HG03571 (cell line): ENCODE measurements around the gene ST6GALNAC3.
"Not testable (repeated sequence)": the region's sequence is repeated elsewhere in the genome, so short reads cannot be mapped to it uniquely, and the experiment has no call there.

Source experiments
- ATAC-seq: cut with Tn5 transposase; IDR thresholded peaks from one replicate; pipeline ENCODE4 v1.9.1; 2021; ENCODE audit not compliant: unreplicated experiment

ST6GALNAC3 gene

DNA sequence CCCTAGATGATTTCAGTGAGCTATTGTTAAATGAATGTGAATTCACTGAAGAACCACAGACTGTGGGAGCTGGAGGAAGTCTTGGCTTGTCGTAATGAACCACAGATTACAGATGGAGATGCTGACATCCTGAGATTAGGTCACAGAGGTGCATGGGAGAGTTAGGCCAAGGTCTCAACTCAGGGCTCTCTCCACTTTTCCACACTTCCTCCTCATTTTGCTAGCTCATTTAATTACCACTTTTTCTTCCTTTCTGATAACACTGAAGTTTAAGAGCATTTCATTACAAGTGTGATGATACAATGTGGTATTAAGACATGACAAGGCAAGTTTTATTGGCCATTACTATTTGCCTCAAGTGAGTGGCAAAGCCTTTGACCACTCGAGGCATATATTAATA, 30.8 kb downstream of the ST6GALNAC3 start:
- ATAC-seq, result no peak

DNA sequence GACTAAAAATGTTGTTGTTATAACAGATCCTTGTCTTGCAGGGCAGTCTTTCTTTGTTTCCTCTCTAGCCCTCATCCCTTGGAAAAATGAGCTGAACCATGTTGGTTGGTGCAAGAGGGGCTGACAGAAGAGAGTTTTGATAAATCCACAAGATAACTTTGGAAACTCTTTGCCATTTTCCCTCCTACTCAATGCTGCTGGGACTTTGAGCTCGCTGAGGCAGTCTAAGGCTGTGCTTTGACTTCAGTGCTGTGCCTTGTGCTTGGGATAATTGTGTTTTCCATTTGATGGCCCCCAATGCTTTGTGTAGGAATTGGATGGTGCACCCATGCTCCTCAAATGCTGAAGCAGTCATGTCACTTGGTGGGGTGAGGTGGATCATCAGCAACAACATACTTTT, 31.7 kb downstream of the ST6GALNAC3 start:
- ATAC-seq, result no peak

DNA sequence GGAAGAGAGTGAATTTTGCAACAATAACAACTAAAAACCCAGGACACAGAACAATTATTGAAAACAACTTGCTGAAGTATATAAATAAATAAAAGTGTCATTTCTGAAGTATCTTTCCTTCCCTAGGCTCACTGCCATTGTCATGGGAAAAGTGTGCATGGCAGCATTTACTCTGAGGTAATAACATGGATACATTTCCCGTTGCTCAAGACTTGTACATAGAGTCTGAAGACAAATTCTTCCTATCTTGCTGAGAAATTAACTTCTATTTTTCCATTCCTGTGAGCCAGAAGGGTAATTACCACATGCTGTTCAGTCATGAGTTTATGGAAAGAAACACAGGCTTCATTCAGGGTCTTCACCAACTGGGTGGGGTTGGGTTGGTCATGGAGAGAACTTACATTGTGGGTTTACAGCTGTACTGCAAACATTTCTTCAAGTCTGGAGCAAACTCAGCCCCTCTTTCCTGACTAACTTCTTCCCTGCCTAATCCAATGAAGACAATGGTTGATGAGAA, 32.2 kb downstream of the ST6GALNAC3 start:
- no peak for ATAC-seq

GRCh38 chr1:76109404-76109803, 34.9 kb downstream of the ST6GALNAC3 start:
- ATAC-seq, result no peak

DNA sequence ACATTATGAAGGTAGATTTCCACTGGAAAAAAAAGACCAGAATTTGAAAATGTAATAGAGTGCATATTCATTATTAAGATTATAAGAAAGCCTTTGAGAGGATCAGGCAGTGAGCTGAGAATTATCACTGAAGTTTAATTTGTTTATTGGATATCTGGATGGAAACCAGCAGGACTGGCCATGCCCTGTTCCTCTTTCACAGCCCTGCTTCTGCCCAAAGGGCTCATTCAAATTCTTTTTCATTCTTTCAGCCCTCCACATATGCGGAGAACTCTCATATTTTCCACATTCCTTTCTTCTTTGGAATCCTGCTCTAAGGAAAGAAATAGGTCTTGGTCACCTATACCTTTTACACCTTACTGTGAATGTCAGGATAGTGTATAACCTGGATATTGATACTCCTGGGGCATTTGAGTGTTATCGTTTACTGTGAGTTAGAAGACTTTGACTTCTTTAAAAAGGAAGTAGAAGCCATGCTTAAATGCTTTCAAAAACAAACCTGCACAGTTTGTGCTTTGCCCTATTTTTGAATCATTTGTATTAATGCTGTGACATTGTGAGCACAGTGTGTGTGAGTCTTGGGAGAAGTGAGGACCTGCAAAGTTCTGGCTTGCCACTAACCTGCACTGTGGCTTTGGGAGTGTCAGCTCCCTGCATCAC, 35.5 kb downstream of the ST6GALNAC3 start:
- ATAC-seq, result no peak

GRCh38 chr1:76110666-76111065, 36.1 kb downstream of the ST6GALNAC3 start:
- no peak for ATAC-seq

DNA sequence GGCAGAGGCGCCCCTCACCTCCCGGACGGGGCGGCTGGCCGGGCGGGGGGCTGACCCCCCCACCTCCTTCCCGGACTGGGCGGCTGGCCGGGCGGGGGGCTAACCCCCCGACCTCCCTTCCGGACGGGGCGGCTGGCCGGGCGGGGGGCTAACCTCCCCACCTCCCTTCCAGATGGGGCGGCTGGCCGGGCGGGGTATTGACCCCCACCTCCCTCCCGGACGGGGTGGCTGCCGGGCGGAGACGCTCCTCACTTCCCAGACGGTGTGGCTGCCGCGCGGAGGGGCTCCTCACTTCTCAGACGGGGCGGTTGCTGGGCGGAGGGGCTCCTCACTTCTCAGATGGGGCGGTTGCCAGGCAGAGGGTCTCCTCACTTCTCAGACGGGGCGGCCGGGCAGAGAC, 37.8 kb downstream of the ST6GALNAC3 start:
- not testable (repeated sequence) for ATAC-seq

- no peak for ATAC-seq
Measured at GRCh38 chr1:76113446-76113845, 38.9 kb downstream of the ST6GALNAC3 start.

DNA sequence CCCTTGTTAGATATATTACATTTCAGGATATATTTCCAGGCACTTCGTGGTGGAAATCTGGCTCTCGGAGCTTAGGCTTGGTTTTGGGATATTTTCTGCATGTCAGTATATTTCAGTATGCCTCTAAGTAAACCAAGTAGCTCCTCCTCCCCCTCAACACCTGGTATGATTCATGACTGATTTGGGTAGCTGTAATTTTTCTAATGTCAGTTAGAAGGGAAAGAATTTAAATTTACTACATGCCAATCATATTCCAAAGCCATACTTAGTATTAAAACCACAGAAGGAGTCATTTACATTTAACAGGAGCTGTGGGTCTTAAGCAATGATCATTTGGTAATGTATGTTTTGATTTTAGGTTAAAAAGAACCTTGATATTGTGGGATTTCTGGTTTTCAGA, 40.6 kb downstream of the ST6GALNAC3 start:
- no peak for ATAC-seq

DNA sequence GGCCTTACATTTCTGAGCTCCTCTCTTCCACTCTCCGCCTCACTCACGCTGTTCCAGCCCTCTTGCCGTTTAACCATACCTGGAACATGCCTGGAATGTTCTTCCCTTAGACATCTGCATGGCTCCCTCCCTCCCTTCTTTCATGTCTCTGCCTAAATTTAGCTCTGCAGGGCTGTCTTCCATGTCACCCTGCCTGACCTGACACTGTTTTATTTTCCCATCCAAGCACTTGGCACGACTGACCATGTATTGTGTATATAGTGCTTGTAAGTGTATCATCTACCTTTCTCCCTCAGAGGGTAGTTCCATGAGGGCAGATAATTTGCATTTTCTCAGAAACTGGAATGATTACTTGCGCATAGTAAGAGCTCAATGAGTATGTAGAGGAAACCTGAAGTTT, 47.3 kb downstream of the ST6GALNAC3 start:
- no peak for ATAC-seq

GRCh38 chr1:76122271-76122670, 47.7 kb downstream of the ST6GALNAC3 start:
- ATAC-seq, result no peak

DNA sequence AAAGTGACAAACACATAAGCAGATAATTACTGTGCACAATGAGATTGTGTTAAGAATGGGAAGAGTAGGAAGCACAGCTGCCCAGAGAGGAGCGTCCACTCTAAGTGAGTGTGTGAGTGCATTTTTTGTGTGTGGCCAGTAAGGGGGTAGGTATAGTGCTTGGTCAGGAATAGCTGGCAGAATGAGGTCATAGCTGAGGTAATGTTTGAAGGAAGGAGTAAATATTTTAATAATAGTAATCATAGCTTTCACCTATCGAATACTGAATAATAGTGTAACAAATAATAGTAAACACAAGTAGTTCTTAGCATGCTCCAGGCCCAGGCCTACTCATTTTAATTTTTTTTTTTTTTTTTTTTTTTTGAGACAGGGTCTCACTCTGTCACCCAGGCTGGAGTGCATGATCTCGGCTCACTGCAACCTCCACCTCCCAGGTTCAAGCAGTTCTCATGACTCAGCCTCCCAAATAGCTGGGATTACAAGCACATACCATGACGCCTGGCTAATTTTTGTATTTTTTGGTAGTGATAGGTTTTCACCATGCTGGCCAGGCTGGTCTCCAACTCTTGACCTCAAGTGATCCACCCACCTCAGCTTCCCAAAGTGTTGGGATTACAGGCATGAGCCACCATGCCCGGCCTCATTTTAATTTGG, 49.0 kb downstream of the ST6GALNAC3 start:
- ATAC-seq, result not testable (repeated sequence)

DNA sequence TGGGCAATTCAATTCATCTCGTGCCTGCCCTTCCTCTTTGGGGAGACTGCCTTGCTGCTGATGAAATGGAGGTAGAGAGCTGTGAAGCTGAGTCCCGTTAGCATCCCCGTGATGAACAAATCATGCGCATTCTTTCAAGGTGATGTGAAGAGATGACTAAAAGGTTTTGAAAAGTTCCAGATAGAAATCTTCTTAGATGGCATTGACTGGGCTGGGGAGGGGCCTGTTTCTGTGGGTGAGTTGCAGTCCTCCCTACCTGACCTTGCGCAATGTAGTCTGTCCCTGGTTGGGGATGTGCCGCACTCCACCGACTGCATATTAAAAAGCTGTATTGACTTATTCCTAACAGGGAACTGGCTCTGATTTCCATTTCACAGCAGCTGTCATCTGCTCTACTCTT, 49.6 kb downstream of the ST6GALNAC3 start:
- no peak for ATAC-seq

GRCh38 chr1:76125473-76126219, 51.1 kb downstream of the ST6GALNAC3 start:
- ATAC-seq, result no peak

GRCh38 chr1:76128096-76128495, 53.5 kb downstream of the ST6GALNAC3 start:
- no peak for ATAC-seq

GRCh38 chr1:76129731-76130130, 55.2 kb downstream of the ST6GALNAC3 start:
- no peak for ATAC-seq

GRCh38 chr1:76130992-76131391, 56.4 kb downstream of the ST6GALNAC3 start:
- ATAC-seq, result no peak

- ATAC-seq, result no peak
Measured at GRCh38 chr1:76133977-76134376, 59.4 kb downstream of the ST6GALNAC3 start.

GRCh38 chr1:76135835-76136234, 61.3 kb downstream of the ST6GALNAC3 start:
- ATAC-seq, result no peak

DNA sequence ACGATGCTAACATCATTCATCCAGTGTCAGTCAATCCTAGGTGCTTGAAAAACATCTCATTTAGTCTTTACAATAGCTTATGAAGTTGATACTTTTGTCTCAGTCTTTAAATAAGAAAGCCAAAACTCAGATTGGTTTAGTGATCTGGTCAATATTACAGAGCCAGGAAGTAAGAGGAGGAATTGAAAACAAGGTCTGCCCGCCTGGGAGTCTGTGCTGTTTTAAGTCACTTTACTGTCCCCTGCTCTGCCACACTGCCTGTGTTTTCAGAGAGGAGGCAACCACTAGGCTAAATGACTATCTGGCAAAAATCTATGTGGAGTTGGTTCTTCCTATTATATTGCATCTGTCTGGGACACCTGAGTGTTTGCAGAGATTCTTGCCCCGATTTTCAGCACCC, 62.3 kb downstream of the ST6GALNAC3 start:
- ATAC-seq, result no peak

GRCh38 chr1:76137746-76138145, 63.2 kb downstream of the ST6GALNAC3 start:
- no peak for ATAC-seq

DNA sequence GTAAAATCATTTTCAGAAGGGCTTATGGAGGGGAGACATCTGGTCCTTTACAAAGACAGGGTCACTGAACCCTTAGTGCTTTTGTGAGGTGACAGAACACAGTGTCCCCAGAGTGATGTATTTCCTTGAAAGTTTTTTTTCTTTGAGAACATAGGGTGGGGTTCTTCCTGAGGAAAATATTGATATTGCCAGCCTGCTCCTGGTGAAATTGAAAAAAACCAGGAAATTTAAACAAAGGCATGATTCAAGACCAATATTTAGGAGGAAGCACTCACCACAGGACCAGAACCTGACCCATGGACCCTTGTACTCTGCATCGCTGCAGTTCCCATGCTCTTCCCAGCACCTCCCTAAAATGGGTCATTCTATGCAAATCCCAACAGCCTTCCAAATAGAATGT, 63.7 kb downstream of the ST6GALNAC3 start:
- no peak for ATAC-seq
